SKM-1 treated with dmso at 0.1 percent for 144 hours (cell line): ENCODE measurements around the gene CCT7.

ENCODE experiments used
- DNase-seq: peaks from one replicate; lab custom pipeline; 2025; ENCODE audit not compliant: unreplicated experiment; lab: John Stamatoyannopoulos, UW

CCT7 gene

DNA sequence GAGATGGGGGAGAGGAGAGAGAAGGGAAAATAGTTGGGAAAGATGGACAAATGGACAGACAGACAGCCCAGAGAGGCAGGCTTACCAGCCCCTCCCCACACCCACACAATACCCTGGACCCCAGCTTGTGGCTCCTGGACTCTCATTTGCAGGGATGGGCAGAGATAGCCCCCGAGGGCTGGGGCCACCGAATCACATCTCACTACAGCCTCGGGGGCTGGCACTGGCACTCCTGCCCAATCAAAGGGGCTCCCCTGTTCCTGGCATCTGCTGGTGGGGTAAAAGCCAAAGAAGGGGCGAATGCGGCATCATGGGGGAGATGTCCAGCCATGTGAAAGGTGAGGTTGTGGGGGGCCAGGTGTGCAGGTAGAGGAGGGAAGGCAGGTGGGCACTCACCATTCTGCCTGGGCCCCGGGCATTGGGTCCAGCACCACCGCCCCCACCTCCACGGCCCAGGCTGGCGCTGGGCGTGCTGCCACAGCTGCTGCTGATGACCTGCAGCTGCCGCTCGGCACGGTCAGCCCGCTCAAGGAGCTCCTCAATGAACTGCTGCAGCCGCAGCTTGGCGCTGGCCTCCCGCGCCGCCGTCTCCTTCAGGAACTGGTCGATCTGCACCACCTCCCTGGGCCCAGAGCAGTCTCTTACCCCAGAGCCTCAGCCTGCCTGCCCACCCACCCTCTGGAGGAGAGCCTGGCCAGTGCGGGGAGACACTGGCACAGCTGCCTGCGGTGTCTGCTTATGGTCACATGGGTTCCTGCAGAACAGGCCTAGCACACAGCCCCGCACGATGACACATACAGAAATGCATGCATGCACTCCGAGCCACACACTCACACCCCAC, 32.2 kb downstream of the CCT7 start:
- no peak for DNase-seq

DNA sequence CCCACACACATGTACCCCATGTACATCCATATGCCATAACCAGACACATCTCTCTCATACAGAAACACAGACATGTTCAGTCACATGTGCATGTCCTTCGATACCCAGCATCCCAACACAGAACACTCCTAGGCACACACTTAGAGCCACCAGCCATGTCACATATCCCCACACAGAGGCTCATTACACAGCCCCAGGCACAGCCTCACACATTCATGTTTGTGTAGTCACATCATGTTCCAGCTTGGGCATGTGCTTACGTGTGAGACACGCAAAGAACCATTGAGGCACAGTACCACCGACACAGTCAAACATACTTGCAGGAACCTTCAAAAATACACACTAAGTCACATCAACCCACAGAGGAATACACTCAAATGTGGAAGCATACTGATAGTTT, 32.9 kb downstream of the CCT7 start:
- no peak for DNase-seq

DNA sequence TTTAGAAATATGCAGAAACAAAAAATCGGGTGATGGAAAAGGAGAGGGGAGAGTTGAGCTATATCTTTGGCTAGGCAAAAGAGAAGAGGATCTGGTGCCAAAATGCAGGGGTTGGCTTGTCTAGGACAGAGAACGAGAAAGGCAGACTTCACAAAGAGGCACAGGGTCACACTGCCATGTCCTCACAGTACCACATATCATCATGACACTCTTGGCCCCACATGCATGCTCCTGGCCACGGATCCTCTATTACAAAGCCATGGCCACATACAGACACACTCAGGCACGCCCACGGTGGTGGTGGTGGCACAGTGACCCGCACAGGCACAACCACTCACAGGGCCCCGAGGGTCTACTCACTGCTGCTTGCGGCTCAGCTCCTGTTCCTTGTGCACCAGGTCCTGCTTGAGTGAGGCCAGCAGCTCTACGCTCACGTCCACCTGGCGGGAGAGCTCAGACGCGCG, 34.3 kb downstream of the CCT7 start:
- no peak for DNase-seq

DNA sequence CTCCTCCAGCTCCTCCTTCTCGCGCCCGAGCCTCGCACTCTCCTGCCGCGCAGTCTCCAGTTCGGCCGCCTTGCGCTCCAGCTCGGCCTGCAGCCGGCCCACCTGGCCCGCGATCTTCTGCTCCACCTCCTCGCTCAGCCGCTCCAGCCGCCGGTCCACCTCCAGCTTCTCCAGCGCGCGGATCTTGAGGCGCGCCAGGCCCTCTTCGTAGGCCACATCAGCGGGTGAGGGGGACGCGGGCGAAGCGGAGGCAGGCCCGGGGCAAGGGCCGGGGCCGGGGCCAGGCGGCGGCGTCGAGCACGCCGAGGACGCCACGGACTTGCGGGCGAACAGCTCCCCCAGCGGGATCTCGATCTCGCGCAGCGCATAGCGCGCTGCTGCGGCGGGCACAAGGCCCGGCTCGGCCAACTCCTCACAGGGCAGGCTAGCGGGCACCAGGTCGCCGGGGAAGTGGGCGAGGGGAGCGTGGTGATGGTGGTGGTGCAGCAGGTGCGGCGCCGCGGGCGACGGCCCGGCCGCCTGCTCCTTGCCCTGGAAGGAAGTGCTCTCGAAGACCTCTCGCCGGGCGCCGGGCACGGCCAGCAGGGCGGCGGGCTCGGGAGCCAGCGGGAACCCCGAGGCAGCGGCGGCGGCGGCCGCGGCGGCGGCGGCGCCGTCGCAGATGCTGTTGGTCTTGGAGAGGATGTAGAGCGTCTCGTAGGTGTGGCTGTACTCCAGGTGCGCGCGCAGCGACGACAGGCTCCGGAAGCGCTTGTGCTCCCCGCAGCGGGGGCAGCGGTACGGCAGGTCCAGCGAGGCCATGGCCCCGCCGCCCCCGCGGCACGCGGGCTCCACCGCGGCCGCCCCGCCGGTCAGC, 35.0 kb downstream of the CCT7 start:
- no peak for DNase-seq

DNA sequence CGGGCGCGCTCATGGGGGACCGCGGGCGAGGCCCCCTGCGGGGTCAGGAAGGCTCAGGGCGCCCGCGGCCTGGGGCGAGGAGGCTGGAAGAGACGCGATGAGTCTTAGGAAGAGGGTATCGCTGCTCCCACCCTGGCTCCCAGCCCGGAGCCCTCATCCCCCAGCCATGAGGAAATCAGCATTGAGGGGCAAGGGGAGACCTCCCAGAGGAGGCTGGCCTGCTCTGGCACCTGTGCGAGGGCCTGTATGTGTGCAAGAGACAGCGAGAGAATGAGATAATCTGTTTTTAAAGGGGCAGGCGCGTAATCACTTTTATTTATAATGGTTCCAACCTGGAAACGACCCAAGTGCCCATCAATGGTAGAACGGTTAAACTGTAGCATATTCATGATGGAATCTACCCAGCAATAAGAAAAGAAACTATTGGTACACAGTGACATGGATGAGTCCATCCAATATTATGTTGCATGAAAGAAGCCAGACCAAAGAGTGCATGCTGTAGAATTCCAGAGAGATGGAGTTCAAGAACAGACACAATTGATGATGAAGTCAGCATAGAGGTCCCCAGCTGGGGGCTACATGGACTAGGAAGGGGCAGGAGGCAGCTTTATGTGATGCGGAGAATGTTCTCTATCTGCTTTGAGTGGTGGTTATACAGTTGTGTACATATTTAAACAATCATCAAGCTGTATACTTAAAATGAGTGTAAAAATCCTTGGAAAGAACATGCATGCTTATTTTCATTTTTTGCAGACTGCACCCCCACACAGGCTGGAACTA, 35.8 kb downstream of the CCT7 start:
- DNase-seq, result no peak

DNA sequence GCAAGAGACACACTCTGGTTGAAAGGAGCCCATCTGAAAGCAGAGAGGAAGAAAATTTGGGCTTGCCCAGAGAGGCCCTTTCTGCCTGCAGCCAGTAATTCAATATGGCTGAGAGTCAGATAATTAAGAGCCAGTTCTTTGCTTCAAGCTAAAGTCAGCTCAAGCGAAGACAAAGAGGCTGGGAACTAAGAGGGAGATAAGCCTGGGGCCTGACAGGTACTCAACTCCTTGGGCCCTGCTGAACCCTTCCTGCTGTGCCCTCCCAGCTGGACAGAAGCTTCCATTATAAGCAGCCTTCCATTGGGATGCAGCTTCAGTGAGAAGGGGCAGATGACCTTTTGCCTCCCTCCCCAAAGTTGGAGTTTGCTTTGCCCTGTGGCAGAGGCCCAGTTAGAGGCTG, 38.2 kb downstream of the CCT7 start:
- no peak for DNase-seq

DNA sequence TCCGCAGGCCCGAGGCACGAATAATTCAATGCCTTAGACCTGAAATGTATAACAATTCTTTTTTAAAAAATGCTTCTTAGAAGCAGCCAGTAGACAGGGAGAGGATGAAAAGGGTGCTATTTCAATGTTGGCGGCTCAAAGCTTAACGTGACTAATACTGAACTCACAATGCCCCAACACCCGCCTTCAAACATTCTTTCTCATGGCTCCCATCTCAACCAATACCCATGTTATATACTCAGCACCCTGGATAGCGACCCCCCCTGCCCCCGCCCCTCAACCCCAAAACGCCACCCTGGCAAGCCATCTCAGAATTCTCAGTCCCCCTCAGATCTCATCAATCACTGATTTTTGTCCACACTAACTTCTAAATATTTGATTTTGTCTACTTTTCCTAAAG, 45.7 kb downstream of the CCT7 start:
- DNase-seq, result no peak

DNA sequence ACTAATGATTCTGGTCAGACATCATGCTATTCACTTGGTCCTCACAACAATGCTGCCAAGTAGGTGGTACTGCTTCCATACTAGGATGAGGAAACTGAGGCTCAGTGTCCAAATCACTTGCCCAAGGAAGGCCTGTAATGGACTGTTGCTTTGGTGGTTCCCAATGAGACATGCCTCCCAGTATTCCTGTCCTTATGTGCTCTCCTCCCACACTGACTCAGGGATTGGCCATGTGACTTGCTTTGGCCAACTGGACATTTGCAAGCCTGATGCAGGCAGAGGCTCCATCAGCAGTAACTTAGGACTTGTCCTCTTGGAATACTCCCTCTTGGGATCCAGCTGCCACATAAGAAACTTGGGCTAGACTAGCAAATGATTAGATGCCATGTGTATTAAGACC, 47.1 kb downstream of the CCT7 start:
- DNase-seq, result no peak

DNA sequence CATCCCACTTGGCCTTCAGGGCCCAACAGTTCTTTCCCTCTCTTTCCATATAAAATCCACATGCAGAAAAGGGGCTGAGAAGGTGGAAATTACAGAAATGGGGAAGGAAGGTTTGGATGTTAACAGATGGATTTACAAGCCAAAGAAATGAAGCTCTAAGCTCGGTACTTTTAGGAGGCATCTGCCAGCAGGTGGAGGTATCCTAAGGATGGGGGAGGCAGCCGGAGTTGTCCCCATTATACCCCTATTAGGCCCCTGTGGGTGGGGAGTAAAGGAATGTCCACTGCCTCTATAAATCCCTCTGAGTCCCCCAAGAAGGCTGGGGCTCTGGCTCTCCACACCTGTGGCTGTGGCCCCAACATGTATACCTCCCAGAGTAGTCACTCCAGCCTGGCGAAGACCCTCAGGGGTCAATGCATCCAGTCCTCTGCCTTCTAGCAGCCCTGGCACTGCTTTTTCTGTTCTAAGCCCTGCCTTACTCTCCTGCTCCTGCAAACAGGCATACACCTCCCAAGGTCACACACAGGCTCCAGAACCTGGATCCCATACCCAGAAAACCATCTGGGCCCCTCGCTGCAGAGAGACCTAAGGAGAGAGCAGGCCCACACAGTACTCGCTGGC, 48.9 kb downstream of the CCT7 start:
- DNase-seq, result no peak

DNA sequence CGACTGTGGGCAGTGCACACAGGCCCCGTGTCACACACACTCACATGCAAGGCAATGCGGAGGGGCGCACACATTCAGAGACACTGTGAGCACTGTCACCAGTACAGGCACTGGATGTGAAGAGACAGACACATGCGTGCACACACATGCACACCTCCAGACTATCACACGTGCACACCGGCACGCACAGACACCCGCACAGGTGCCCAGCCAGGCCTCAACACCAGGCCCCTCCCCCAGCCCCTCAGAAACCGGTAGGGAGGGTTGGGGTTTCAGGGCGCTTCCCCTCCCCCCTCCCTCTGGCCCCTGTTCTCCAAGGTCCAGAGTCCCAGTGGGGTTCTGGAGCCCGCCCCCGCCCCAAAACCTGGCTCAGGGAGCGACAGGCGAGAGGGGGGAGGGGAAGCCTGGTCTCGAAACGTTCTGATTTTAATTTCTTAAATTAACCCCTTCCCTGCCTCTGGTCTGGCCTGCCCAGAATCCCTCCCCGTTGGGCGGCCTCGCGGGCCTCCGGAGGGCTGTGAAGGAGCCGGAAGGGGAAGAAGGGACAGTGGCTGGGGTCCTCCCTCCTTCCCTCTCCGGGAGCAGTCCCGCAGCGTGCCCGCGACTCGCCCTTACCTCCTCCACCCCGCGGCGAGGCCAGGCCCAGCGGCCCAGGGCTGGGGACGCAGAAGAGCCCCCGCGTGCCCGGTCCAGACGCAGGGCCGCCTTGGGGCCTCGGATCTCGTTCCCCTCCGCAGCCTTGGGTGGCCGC, 49.6 kb downstream of the CCT7 start:
- peak; percentile 26 for DNase-seq

DNA sequence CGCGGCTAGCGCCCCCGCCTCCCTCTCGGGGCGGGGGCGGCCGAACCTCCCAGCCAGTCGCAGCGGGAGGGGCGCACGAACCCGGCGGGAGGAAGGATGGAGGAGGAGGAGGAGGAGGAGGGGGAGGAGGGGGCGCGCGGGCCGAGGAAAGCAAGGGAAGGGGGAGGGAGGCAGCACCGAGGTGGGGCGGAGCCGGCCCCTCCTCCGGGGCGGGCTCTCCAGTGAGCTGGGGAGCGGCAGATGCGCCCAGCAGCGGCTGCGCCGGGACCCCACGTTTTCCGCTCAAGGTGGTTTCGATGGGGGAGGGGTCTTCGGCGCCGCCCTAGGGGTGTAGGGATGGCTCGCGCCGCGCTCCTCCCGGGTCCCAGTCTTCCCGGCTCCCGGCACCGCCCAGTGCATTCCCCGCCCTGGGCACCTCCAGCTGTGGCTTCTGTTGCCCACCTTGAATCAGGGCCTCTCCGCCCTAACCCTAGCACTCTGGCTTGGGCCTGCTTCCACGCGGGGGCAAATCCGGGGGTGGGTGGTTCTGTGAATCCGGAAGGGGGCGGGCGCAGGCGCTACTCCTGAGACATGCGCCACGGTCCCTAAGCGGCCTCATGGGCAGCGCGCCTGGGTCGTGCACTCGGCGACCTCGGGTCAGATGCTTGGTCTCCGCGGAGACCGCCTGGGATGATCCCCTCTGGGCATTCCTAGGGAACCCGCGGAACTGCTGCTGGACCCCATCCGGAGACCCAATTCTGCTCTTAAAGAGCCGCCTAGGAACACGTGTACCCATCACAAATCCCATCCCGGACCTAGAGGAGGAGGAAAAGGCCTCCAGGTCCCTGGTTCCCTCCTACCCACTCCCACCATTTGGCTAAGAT, 50.4 kb downstream of the CCT7 start, which contains the start of gene FBXO41:
Gene FBXO41, minus strand, starts transcription at position 183 of the 863 bp plus-strand sequence. CDS start 14,848 bp downstream, outside the sequence.
- DNase-seq, result peak; percentile 82

DNA sequence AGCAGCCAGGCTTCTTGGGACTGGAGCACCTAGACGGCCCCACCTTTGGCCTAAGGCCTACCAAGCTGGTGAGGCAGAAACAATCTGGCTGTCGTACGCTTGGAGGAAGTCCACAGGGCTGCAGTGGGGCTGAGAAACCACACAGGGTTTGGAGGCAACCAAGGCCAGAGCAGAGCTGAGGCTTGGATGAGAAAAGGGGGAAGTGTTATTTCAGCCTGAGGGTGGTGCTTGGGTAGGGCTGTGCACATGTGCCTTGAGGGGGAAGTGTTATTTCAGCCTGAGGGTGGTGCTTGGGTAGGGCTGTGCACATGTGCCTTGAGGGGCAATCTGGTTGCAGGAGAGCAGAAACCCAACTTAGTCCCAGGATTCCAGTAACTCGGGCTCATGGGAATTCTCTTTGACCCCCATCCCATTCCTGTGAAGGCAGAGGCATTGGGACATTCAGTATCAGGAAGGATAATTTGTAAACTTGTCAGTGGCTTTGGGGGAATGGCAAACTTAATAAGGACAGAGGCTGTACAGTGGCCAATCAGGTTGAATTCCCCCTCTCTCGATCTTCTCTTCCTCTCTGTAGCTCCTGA, 51.1 kb downstream of the CCT7 start:
- peak; percentile 93 for DNase-seq

DNA sequence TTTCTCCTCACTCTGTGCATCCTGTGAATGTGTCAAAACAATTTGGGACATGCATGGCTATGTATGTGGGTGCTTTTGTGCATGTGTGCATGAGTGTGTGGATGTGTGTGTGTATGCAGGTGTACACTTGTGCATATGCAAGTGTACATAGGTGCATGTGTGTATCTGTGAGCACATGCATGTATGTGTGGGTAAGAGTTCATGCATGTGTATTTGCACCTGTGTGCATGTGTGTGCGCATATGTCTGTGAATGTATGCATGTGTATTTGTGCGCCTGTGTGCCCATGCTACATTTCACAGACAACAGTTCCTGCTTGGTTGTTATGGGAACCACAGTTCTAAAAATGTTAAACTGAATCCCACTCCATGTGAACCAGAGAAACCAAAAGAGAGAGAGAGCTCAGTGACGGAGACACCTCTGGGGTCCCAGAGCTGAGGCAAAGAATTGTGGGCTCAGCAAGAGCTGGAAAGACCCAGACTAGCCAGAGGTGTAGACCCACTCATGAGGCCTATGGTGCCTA, 52.1 kb downstream of the CCT7 start:
- no peak for DNase-seq

DNA sequence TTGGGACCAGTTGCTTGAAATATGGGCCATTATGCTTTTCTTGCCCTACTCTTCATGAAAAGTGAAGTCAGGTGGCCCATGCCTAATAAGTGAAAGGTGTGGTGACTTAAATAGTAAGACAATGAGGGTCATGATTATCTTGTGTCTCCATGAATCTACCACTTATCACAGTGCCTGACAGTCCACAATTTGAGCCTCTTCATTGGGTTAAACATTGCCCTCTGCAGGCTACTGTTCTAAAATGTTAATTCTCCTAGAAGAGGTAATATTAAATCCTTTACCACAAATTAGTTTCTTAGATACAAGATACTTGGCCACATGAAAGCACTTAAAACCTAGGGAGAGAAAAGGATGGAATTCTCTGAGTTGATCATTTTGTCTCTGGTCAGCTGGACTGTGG, 55.2 kb downstream of the CCT7 start:
- no peak for DNase-seq

DNA sequence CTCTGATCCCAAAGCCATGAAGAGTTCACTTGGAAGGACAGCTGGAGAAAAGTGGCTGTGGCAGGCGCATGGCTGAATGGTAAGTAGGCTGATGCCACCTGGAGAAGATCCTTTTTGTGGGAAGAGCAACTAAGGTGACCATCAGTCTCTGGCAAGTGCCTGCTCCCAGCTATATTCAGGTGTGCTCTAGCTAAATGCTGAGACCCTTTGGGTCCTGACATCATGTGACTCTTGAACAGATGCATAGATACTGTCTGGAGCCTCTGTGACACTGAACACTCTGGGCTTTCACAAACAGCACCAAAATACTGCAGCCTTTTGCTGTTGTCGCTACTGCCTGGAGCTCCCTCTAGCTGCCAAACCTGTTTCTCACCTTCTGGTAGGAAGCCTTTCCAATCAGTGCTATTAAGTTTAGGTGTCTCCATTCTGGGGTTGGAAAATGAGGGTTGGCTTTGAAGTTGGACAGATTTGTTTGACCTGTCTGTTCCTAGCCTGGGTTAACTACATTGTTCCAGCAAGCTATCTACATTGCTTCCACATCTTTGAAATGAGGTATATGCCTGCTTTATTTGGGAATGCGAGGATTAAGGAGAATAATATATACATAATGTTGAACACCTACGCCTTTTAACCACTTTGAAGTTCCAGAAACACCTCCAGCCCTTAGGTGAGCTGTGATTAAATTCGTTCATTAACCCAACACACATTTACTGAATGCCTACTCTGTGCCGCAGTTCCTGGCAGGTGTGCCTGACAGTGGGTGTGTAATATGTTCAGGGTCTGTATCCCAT, 56.1 kb downstream of the CCT7 start:
- DNase-seq, result peak; percentile 46

DNA sequence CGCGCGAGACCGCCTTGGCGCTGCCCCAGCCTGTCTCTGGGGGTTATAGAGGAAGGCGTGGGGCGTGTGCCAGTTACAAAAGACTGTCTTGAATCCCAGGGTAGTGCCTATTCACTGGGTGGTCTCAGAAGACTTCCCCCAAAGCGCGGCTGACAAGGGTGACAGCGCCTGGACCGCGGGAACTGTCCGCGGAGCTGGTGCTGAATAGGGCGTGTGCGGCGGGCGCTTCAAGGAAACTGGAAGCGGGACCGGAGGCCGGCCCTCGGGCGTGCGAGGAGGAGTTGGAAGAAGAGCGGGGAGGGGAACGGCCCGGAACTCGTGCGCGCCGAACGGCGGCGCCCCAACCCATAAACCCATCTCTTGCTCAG, 57.0 kb downstream of the CCT7 start:
- DNase-seq, result no peak

DNA sequence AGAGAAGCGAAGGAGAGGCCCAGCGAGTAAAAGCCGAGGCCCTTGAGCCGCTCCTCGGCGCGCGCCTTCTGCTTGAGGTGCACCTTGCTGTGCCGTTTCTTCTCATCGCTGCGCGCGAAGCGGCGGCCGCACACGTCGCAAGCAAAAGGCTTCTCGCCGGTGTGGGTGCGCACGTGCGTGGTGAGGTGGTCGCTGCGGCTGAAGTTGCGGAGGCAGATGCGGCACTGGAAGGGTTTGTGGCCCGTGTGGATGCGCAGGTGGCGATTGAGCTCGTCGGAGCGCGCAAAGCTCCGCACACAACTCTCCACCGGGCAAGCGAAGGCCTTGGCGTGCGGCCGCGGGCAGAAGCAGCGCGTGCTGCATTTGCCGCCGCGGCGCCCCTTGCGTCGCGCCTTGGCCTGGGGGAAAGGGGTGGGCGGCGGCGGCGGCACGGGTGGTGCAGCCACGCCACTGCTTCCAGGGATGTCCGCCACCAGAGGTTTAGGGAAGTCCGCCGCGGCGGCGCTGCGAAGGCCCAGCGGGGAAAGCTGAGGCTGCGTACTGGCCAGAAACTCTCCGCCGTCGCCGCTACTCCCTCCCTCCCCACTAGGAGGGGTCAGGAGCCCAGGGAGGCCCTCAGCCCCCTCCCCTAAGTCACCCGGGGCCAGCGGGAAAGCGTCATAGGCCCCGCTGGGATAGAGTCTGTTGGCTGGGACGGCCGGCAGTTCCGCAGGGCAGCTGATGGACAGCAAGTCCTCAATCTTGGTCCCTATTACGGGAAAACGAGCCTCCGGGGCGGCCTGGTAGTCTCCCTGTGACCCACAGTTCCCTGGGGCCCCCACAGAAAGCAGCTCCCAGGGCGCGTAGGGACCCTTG, 57.6 kb downstream of the CCT7 start:
- no peak for DNase-seq
